HFFc6 (cell line): ENCODE measurements around the gene ME3. TPM values are rescaled to one million over a fixed set of nuclear protein-coding genes. Genes with fewer than 3 reads are reported as not detected.

Experiments
- DNase-seq: peaks from one replicate; pipeline ENCODE4 v3.0.0-alpha.2; 2018
- H3K27ac Mint-ChIP-seq: 2 replicates; pipeline ENCODE4 v1.8.0; 2020; ENCODE audit warnings: mild to moderate bottlenecking, mixed read lengths
- H3K27me3 Mint-ChIP-seq: 2 replicates; pipeline ENCODE4 v1.8.0; 2021; ENCODE audit warnings: mild to moderate bottlenecking, moderate library complexity, mixed read lengths; ENCODE audit not compliant: insufficient read depth
- H3K36me3 Mint-ChIP-seq: 2 replicates; pipeline ENCODE4 v1.8.0; 2021; ENCODE audit warnings: low read depth, mixed read lengths
- H3K4me1 Mint-ChIP-seq: 2 replicates; pipeline ENCODE4 v1.8.0; 2020; ENCODE audit warnings: low read depth, mixed read lengths
- H3K4me3 Mint-ChIP-seq: 2 replicates; pipeline ENCODE4 v1.8.0; 2020; ENCODE audit warnings: mild to moderate bottlenecking, moderate library complexity, mixed read lengths
- H3K9me3 Mint-ChIP-seq: 2 replicates; pipeline ENCODE4 v1.8.0; 2020; ENCODE audit warnings: mild to moderate bottlenecking, mixed read lengths
- total RNA-seq, 6 experiments: library from RNA; stranded (reverse); fragmentation: NEBNext Ultra II Directional; extraction: Animal tissue kit (Norgen Biotek cat#: 25700); gene quantifications; 2 replicates in 1 of 6; 3 replicates in 5 of 6; pipeline ENCODE4 v1.2.3, GENCODE V29; 2021
- TF ChIP-seq, protein P1 (sequence below): fragments of 200-600 bp; sonication (generic); IDR thresholded peaks from 2 replicates; pipeline ENCODE4 v1.5.0; 2021; ENCODE audit warnings: antibody characterized with exemption, mild to moderate bottlenecking

ME3 gene
- total RNA-seq, 6 experiments from 2014 or later: 3.5 to 8.6 (median 6.6) TPM

DNA sequence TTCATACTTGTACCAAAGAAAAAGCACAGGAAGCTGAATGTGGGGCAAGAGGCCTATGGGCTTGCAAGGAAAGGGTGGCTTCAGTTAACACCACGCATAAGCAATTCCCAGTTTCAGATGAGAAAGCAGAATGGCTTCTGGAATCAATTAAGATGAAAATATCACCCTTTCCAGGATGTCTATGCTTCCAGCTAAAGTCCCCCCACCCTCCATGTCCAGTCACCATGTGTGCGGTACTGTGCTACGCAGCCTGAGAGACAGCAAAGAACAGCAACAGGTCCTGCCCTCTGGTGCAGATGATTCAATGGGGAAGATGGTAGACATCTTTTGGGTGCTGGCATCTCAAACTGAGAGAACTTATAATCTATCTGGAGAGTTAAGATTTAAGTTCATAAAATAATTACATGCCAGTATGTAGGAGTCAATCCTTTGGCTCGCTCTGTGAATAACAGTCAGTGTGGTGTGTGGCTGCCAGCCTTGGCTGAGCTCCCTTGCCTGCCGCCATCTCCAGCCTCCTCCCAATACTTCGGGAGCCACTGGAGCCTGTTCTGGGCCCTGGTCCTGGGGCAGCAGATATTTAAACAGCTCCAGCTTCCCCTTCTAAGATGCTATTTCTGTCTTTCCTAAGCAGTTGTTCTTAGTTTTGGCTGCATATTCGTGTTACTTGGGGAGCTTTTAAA lies 44.5 kb downstream of the ME3 start:
- TF ChIP-seq, protein P1, sequence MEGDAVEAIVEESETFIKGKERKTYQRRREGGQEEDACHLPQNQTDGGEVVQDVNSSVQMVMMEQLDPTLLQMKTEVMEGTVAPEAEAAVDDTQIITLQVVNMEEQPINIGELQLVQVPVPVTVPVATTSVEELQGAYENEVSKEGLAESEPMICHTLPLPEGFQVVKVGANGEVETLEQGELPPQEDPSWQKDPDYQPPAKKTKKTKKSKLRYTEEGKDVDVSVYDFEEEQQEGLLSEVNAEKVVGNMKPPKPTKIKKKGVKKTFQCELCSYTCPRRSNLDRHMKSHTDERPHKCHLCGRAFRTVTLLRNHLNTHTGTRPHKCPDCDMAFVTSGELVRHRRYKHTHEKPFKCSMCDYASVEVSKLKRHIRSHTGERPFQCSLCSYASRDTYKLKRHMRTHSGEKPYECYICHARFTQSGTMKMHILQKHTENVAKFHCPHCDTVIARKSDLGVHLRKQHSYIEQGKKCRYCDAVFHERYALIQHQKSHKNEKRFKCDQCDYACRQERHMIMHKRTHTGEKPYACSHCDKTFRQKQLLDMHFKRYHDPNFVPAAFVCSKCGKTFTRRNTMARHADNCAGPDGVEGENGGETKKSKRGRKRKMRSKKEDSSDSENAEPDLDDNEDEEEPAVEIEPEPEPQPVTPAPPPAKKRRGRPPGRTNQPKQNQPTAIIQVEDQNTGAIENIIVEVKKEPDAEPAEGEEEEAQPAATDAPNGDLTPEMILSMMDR: no peak
- H3K36me3 Mint-ChIP-seq: no peaks in the 10 kb centered on the region
- H3K4me3 Mint-ChIP-seq: no peak overlapping the region
- H3K27ac Mint-ChIP-seq: no peak overlapping the region
- peaks cover 85% of the 10 kb centered on the region for H3K4me1 Mint-ChIP-seq
- no peaks in the 10 kb centered on the region for H3K9me3 Mint-ChIP-seq
- no peaks in the 10 kb centered on the region; the same call in 1 of the 2 replicates for H3K27me3 Mint-ChIP-seq
- no peak for DNase-seq

DNA sequence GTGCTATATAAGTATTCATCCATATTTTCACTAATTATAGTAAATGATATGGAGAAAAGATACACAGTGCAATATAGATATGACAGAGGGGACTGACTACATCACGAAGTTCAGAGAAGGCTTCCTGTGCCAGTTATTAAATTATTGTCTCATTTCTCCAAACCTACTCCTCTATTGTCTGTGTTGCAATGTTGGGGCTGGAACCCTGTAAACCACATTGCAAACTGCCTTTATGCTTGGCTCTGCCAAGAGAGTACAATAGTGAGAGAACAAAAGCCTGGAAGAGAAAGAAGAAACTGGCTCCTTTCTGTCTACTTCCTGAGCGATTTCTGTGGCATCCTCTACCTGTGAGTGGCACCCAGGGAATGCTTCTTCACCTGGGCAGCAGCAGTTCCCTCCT lies 46.4 kb downstream of the ME3 start:
- H3K4me3 Mint-ChIP-seq: no peak overlapping the region
- H3K36me3 Mint-ChIP-seq: no peaks in the 10 kb centered on the region
- no peaks in the 10 kb centered on the region; the same call in 1 of the 2 replicates for H3K27me3 Mint-ChIP-seq
- H3K4me1 Mint-ChIP-seq: peaks cover 78% of the 10 kb centered on the region
- no peak for DNase-seq
- TF ChIP-seq, protein P1: no peak
- no peaks in the 10 kb centered on the region for H3K9me3 Mint-ChIP-seq
- H3K27ac Mint-ChIP-seq: no peak overlapping the region

DNA sequence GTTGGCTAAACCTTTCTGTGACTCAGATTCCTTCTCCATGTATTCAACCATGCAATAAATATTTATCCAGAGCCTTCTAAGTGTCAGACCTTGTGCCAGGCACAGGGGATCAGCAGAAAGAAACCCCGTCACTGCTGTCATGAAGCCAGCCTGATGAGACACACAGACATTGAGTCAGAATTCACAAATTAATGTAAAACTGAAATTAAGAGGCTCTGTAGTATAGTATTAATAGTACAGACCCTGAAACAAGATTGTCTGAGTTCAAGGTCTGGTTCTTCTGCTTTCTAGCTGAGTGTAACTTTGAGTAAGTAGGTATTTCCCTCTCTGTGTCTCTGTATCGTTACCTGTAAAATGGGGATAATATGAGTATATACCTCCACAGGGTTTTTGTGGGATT lies 46.9 kb downstream of the ME3 start:
- no peak for DNase-seq
- peaks cover 78% of the 10 kb centered on the region for H3K4me1 Mint-ChIP-seq
- H3K36me3 Mint-ChIP-seq: no peaks in the 10 kb centered on the region
- no peaks in the 10 kb centered on the region; the same call in 1 of the 2 replicates for H3K27me3 Mint-ChIP-seq
- no peak overlapping the region for H3K4me3 Mint-ChIP-seq
- H3K27ac Mint-ChIP-seq: no peak overlapping the region
- H3K9me3 Mint-ChIP-seq: no peaks in the 10 kb centered on the region
- TF ChIP-seq, protein P1: no peak

DNA sequence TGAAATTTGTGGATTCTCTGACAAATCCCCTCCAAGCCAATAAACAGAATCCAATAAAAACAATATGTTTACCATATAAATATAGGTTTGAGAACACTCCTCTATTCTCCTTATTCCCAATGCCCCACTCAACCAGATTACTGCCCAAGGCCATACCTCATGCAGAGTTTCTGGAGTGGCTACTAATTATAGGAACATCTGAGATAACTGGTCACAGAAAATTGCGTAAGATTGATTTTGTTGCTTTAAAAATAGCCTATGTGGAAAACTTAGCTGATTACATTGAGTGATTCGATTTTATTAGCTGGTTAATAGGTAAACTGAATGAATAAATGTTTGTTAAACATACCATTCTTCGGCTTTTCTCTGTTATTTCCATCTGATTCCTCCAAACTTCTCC lies 48.0 kb downstream of the ME3 start:
- Mint-ChIP-seq H3K27ac (no peak overlapping the region), H3K36me3 (peaks cover 3% of the 10 kb centered on the region; the same call in 1 of the 2 replicates), H3K4me3 (no peak overlapping the region), H3K4me1 (peaks cover 67% of the 10 kb centered on the region), H3K27me3 (no peaks in the 10 kb centered on the region; the same call in none of the 2 replicates), H3K9me3 (no peaks in the 10 kb centered on the region)
- DNase-seq: no peak
- TF ChIP-seq, protein P1: no peak

DNA sequence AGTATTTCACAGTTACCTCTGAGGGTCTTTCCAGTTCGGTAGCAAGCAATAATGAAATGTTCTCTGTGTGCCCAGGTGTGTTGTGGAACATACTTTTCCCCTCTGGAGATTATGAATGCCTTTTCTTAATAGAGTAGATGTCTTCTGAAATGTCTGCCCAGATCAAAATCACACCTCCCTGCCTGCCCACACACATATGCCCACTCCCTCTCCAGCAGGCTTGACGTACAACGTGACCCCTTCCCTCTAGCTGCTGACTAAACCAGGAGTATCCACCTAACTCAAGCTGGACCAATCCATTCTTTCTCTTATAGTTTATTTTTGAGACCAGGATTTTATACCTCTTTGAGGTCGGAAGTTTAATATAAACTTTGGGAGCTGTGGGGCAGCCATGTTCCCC lies 48.7 kb downstream of the ME3 start:
- Mint-ChIP-seq H3K27ac (no peak overlapping the region), H3K27me3 (no peaks in the 10 kb centered on the region; the same call in none of the 2 replicates), H3K4me1 (peaks cover 60% of the 10 kb centered on the region), H3K9me3 (no peaks in the 10 kb centered on the region), H3K4me3 (no peak overlapping the region), H3K36me3 (peaks cover 8% of the 10 kb centered on the region; the same call in 1 of the 2 replicates)
- TF ChIP-seq, protein P1: no peak
- no peak for DNase-seq
